GM12873 (cell line): ENCODE measurements around the gene SLC29A4.

Source experiments
- CTCF ChIP-seq: IDR thresholded peaks from 2 replicates; pipeline ENCODE4 v1.5.1; 2012; ENCODE audit warnings: low read depth, mild to moderate bottlenecking, moderate library complexity, low read length, control low read depth; ENCODE audit not compliant: insufficient read depth; ENCODE audit errors: missing control alignments

The SLC29A4 gene

GRCh38 chr7:5255832-5256231, 26.9 kb upstream of the SLC29A4 start:
- TF ChIP-seq CTCF = no peak

- TF ChIP-seq CTCF = no peak
Observed at GRCh38 chr7:5265320-5266190, 17.2 kb upstream of the SLC29A4 start.

- no peak for TF ChIP-seq CTCF
Observed at GRCh38 chr7:5266191-5267028, 16.3 kb upstream of the SLC29A4 start.

- TF ChIP-seq CTCF = no peak
Observed at GRCh38 chr7:5270788-5271187, 12.0 kb upstream of the SLC29A4 start.

GRCh38 chr7:5274441-5274840, 8.3 kb upstream of the SLC29A4 start:
- no peak for TF ChIP-seq CTCF

GRCh38 chr7:5276611-5277010, 6.1 kb upstream of the SLC29A4 start:
- TF ChIP-seq CTCF = no peak

GRCh38 chr7:5278766-5279165, 4.0 kb upstream of the SLC29A4 start:
- no peak for TF ChIP-seq CTCF
